HepG2 (cell line): ENCODE data around the gene MIB2.

Experiments used
- BCL3 ChIP-seq: sonication (generic); formaldehyde crosslinking; IDR thresholded peaks from 2 replicates; pipeline ENCODE4 v1.5.1; 2020; ENCODE audit warnings: mild to moderate bottlenecking, missing genetic modification reagents, moderate library complexity
- CTCF ChIP-seq: sonication (generic); formaldehyde crosslinking; IDR thresholded peaks from 2 replicates; pipeline ENCODE4 v1.5.0; 2020; ENCODE audit warnings: mild to moderate bottlenecking, missing genetic modification reagents, moderate library complexity
- DPF2 ChIP-seq: sonication (generic); formaldehyde crosslinking; IDR thresholded peaks from 2 replicates; pipeline ENCODE4 v1.4.0; 2020; ENCODE audit warnings: mild to moderate bottlenecking, low read depth, missing genetic modification reagents, borderline replicate concordance
- JUND ChIP-seq: sonication (generic); formaldehyde crosslinking; IDR thresholded peaks from 2 replicates; pipeline ENCODE4 v1.8.0; 2022; ENCODE audit warnings: mild to moderate bottlenecking, missing genetic modification reagents
- KDM5A ChIP-seq: fragments of 200-600 bp; sonication (generic); IDR thresholded peaks from 2 replicates; pipeline ENCODE4 v1.7.0; 2018; ENCODE audit warnings: antibody characterized with exemption, mild to moderate bottlenecking, low read length, borderline replicate concordance
- REL ChIP-seq: sonication (generic); formaldehyde crosslinking; conservative IDR thresholded peaks from 2 replicates; pipeline ENCODE4 v1.8.0; 2022; ENCODE audit warnings: mild to moderate bottlenecking, missing genetic modification reagents, moderate library complexity
- TRIM24 ChIP-seq: sonication (generic); formaldehyde crosslinking; IDR thresholded peaks from 2 replicates; pipeline ENCODE4 v1.8.0; 2022; ENCODE audit warnings: mild to moderate bottlenecking, missing genetic modification reagents
- ZBTB2 ChIP-seq: sonication (generic); formaldehyde crosslinking; IDR thresholded peaks from 2 replicates; pipeline ENCODE4 v1.8.0; 2022; ENCODE audit warnings: low read depth, missing genetic modification reagents

- TF ChIP-seq CTCF (CRISPR knock-in tag) (no peak), JUND (CRISPR knock-in tag) (no peak), DPF2 (CRISPR knock-in tag) (no peak), KDM5A (no peak), TRIM24 (CRISPR knock-in tag) (no peak), BCL3 (CRISPR knock-in tag) (no peak), ZBTB2 (no peak), REL (no peak)
Observed at GRCh38 chr1:1630191-1630964, 15.1 kb downstream of the MIB2 start.
